ENCODE measurements around the gene SLC5A10.

- no peak for TF ChIP-seq CTCF (IDR thresholded peaks at IDR 0.05)
- TF ChIP-seq SIN3A (IDR thresholded peaks at IDR 0.05; ENCODE audit: borderline replicate concordance, insufficient read depth, low read depth, low read length): no peak
- TF ChIP-seq REST (IDR thresholded peaks at IDR 0.05; ENCODE audit: insufficient read depth in 1 of 2, low read depth in 2 of 2, low read length in 1 of 2): no peak
- TF ChIP-seq POLR2AphosphoS5 (IDR thresholded peaks at IDR 0.05; ENCODE audit: low read depth, low read length): no peak
- TF ChIP-seq TCF7L2 (IDR thresholded peaks at IDR 0.05; ENCODE audit: low read depth, low read length): no peak
These were observed 740 bp upstream of the SLC5A10 start for GRCh38 chr17:18950944-18951905.

Data from Panc1 (cell line).